HG03442 (cell line): Measurements from ENCODE around the gene SLC6A6.

ENCODE experiments used
- ATAC-seq: cut with Tn5 transposase; IDR thresholded peaks from one replicate; pipeline ENCODE4 v1.9.1; 2021; ENCODE audit warnings: mild to moderate bottlenecking, moderate library complexity; ENCODE audit not compliant: unreplicated experiment

Gene SLC6A6

GRCh38 chr3:14451844-14452739 is 49.7 kb downstream of the SLC6A6 start:
- ATAC-seq: no peak

- ATAC-seq: no peak
These were observed 50.6 kb downstream of the SLC6A6 start for GRCh38 chr3:14452740-14453710.

DNA sequence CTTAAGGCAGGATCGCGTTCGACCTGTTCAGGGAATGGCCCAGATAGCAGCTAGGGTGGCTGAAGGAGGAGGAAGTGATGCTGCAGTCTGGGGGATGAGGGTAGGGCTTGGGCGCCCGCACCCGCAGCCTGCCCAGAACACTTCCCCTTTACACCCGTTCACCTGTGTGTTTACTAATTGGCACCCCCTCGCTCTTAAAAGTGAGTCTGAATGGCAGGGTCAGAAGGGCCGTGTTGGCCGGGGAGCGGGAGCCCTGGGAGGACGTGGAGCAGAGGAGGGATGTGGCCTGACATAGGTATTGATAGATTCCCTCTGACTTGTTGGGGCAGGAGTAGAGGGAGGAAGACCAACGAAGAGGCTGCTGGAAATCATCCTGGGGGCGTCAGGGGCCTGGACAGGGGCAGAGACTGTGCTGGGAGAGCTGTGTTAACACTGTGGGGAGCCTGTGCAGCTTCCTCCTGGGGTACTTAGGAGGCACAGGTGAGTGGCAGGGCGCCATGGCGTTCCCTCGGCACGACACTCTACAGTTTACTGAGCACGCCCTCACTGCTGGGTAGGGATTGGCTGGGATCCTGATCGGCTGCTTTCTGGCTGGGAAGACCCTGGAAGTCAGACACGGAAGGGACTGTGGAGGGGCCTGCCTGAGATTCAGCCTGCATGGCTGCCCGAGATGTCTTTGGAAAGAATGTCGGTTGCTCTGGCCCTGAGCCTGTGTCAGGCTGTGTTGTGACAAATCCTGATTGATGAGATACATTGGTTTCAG is 51.7 kb downstream of the SLC6A6 start:
- no peak for ATAC-seq

- no peak for ATAC-seq
These were observed 52.4 kb downstream of the SLC6A6 start for GRCh38 chr3:14454639-14455310.

- no peak for ATAC-seq
These were observed 53.3 kb downstream of the SLC6A6 start for GRCh38 chr3:14455571-14456317.

GRCh38 chr3:14456794-14457193 is 54.4 kb downstream of the SLC6A6 start:
- no peak for ATAC-seq

- ATAC-seq: no peak
These were observed 55.1 kb downstream of the SLC6A6 start for GRCh38 chr3:14457481-14457880.

GRCh38 chr3:14457999-14458398 is 55.6 kb downstream of the SLC6A6 start:
- no peak for ATAC-seq

GRCh38 chr3:14458434-14459275 is 56.2 kb downstream of the SLC6A6 start:
- ATAC-seq: no peak

DNA sequence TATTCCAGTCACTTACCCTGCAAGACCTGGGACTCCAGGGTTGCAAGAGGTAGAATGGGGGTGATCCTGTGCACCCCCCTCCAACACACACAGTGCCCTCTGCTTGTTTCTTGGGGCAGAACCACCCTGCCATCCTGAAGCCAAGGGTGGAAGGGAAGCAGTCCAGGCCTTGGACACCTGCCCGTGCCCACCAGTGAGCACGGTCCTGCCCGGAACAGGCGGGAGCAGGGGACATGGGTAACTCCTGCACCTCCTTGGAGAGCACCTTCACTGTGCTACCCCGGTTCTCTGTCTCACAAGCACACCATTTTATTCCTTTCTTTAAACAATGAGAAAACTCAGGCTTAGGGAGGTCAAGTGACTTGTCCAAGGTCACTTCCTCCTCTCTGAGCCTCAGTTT is 57.0 kb downstream of the SLC6A6 start:
- no peak for ATAC-seq

- ATAC-seq: no peak
These were observed 57.4 kb downstream of the SLC6A6 start for GRCh38 chr3:14459787-14460186.

DNA sequence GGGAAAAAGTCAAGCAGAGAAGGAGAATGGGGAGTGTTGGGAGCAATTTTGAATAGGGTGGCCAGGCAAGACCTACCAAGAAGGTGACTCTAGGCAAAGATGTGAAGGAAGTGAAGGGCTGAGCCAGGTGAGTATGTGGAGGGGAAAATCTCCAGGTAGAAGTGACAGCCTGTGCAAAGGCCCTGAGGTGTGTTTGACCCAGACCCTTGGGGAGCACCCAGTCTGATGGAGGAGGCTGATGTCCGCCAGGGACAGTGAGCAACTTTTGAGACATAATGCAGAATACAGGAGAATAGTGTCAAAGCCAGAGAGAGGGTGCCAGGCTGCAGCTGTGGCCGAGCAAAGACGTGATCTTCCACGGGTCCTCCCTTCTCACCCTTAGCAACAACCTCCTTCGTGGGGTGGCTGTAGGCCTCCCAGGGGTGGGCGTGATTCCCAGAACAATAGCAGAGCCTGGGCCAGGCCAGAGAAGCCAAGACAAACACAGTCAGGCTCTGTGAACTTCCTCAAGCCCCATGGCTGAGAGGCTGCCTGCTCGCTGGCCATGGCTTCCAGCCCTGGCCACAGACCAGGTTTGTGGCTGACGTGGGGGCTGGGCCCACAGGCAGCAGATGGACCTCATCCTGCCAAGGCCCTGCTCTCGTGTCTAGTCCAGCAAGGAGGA is 58.1 kb downstream of the SLC6A6 start:
- no peak for ATAC-seq

- no peak for ATAC-seq
These were observed 58.8 kb downstream of the SLC6A6 start for GRCh38 chr3:14461006-14461747.

DNA sequence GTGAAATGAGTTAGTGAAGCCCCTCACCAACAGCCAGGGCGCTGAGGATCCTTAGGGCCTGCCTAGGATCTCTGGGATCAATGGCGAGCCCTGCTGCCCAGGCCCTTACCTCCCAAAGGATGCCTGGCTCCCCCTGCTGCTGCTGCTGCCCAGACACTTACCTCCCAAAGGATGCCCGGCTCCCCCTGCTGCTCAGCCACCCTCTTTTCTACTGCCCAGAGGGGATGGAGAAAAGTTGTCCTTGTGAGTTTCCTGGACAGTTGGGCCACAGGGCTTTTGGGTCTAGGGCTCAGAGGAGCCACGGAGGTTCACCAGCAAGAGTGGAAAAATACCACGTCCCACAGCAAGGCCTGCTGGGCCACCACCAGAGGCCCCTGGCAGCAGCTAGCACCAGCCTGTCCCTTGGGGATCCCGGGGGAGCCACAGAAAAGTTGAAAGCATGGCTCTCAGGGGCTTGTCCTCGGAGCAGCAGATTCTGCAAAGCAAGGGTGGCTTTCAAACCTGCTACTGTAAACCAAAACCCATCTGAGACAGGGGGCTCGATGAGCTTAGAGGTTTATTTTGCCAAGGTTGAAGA is 59.4 kb downstream of the SLC6A6 start:
- ATAC-seq: no peak

GRCh38 chr3:14462738-14463137 is 60.3 kb downstream of the SLC6A6 start:
- ATAC-seq: no peak

GRCh38 chr3:14463330-14464140 is 61.1 kb downstream of the SLC6A6 start:
- ATAC-seq: no peak
